SK-N-MC (cell line): ENCODE results near the gene SLC9A4.

Experiments
- EZH2 ChIP-seq: fragments of 200-600 bp; sonication (generic); IDR thresholded peaks from one replicate; pipeline ENCODE4 v1.6.1; 2017; ENCODE audit warnings: antibody characterized with exemption
- FOXP2 ChIP-seq: optimal IDR thresholded peaks from 2 replicates; pipeline ENCODE3; 2011; ENCODE audit warnings: mild to moderate bottlenecking, moderate library complexity; ENCODE audit not compliant: insufficient read depth; ENCODE audit errors: extremely low read length, control extremely low read depth
- POLR2AphosphoS5 ChIP-seq: IDR thresholded peaks from 2 replicates; pipeline ENCODE4 v1.6.1; 2012; ENCODE audit warnings: mild to moderate bottlenecking, low read depth, low read length, borderline replicate concordance

- TF ChIP-seq EZH2, result no peak
- no peak for TF ChIP-seq POLR2AphosphoS5
- TF ChIP-seq FOXP2, result no peak
Measured at GRCh38 chr2:102575888-102576287, 102.9 kb downstream of the SLC9A4 start.
